GM10266 (cell line): Measurements from ENCODE around the gene OR4D2.
A peak's percentile ranks its signal among the peaks of the same experiment; 100 is the strongest.
"Not testable (repeated sequence)": the region's sequence is repeated elsewhere in the genome, so short reads cannot be mapped to it uniquely, and the experiment has no call there.

ENCODE experiments used
- DNase-seq: peaks from one replicate; pipeline ENCODE4 v3.0.0; 2012; ENCODE audit errors: extremely low spot score
- CTCF ChIP-seq: IDR thresholded peaks from 2 replicates; pipeline ENCODE4 v1.5.1; 2012; ENCODE audit warnings: mild to moderate bottlenecking, low read depth; ENCODE audit not compliant: control insufficient read depth, insufficient read depth; ENCODE audit errors: missing control alignments

The OR4D2 gene

DNA sequence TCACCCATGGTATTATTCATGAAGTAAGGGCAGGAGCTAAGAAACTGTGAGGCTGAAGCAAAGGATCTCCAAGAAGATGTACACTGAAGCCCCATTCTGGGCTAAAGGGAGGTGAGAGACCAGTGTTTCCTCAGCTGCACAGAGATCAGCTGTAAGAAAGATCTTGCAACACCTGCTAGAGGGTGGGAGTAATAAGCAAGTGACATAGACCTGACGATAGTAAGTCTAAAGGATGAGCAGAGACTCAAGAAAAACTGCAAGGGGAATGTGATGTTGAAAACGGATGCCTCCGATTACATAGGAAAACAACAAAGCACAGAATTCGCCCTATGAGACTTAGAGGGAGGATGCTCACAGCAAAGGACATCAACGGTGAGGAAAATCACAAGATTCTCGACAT, at the start of gene OR4D2:
OR4D2 (plus strand) TSS at position 301 of the 400 bp plus-strand sequence. CDS start 2,674 bp downstream, outside the sequence.
- DNase-seq = no peak
- no peak for TF ChIP-seq CTCF

DNA sequence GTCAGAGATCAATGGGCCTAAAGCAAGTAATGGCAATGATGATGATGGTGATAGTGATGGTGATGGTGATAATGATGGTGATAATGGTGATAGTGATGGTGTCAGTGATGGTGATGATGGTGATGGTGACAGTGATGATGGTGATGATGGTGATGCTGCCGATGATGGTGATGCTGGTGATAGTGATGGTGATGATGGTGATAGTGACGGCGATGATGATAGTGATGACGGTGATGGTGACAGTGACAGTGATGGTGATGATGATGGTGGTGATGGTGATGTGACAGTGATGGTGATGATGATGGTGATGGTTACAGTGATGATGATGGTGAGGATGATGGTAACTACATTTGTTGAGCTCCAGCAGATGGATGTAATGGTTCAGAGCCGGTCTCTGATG, 49.4 kb upstream of the OR4D2 start:
- TF ChIP-seq CTCF = no peak
- DNase-seq = no peak

- no peak for TF ChIP-seq CTCF
- DNase-seq = no peak
Measured at GRCh38 chr17:58119491-58119890, 47.3 kb upstream of the OR4D2 start.

- DNase-seq = peak; percentile 45
- TF ChIP-seq CTCF = no peak
Measured at GRCh38 chr17:58120195-58120822, 46.5 kb upstream of the OR4D2 start.

DNA sequence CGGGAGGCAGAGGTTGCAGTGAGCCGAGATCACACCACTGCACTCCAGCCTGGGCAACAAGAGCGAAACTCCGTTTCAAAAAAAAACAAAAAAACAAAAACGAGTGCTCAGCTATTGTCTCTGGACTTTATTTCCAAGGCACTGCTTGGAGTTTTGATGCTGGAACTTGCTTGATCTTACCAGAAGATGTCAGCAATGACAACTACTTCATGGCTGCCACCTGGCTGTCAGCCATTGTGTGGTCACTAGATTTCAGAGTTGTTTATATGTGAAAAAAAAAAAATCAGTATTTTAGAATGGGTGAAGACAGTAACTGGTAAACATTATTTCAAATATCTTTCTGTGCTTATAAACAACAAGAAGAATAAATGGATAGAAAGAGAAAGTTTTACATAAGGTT, 44.9 kb upstream of the OR4D2 start:
- peak; percentile 37 for TF ChIP-seq CTCF
- no peak for DNase-seq

DNA sequence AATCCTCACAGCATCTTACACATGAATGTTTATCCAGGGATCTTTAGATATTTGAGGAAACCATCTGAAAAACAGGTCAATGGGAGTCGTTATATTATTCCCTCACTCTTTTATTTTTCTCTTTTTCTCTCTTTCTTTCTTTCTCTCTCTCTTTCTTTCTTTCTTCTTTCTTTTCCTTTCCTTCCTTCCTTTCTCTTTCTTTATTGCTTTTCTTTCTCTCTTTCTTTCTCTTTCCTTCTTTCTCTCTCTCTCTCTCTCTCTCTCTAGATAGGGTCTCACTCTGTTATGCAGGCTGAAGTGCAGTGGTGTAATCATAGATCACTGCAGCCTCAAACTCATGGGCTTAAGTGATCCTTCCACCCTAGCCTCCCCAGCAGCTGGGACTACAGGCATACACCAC, 38.9 kb upstream of the OR4D2 start:
- DNase-seq = no peak
- no peak for TF ChIP-seq CTCF

GRCh38 chr17:58132697-58133096, 34.1 kb upstream of the OR4D2 start:
- not testable (repeated sequence) for DNase-seq
